Tibial nerve (tissue), 4 donors: ENCODE results near the gene OR4C45. TPM values are rescaled to one million over a fixed set of nuclear protein-coding genes. Genes with fewer than 3 reads are reported as not detected.
"Not testable (repeated sequence)": the region's sequence is repeated elsewhere in the genome, so short reads cannot be mapped to it uniquely, and the experiment has no call there.

Experiments used
- DNase-seq, 2 donors: peaks; one replicate each; pipeline ENCODE4 v3.0.0-alpha.2; 2019; ENCODE audit warnings: low spot score in 2 of 2
- H3K27ac ChIP-seq, 4 donors: fragments of 200-600 bp; sonication (generic) in 3 of 4; one replicate each; pipeline ENCODE4 v1.5.1; 2017 to 2019; ENCODE audit warnings: mild to moderate bottlenecking in 1 of 4
- H3K27me3 ChIP-seq, 2 donors: fragments of 200-600 bp; sonication (generic) in 1 of 2; one replicate each; pipeline versions ENCODE4 v1.5.1 to v1.6.0; 2017 to 2019
- H3K36me3 ChIP-seq, 3 donors: fragments of 200-600 bp; sonication (generic); one replicate each; pipeline ENCODE4 v1.5.1; 2018 to 2019
- H3K4me1 ChIP-seq, 4 donors: fragments of 200-600 bp; sonication (generic) in 3 of 4; one replicate each; pipeline ENCODE4 v1.5.1; 2017 to 2019
- H3K4me3 ChIP-seq, 4 donors: fragments of 200-600 bp; sonication (generic) in 3 of 4; one replicate each; pipeline ENCODE4 v1.5.1; 2017 to 2019; ENCODE audit warnings: mild to moderate bottlenecking in 1 of 4, moderate library complexity in 1 of 4
- H3K9me3 ChIP-seq, 4 donors: fragments of 200-600 bp; sonication (generic) in 3 of 4; one replicate each; pipeline ENCODE4 v1.5.1; 2017 to 2019
- CTCF ChIP-seq, 5 experiments: fragments of 200-600 bp in 3 of 5; fragments of 450-650 bp in 2 of 5; sonication (generic) in 3 of 5; IDR thresholded peaks; one replicate each; pipeline ENCODE4 v1.5.1; 2016 to 2019; ENCODE audit warnings: antibody characterized with exemption in 5 of 5, mild to moderate bottlenecking in 3 of 5, moderate library complexity in 2 of 5
- EP300 ChIP-seq, 2 donors: sonication (generic); formaldehyde crosslinking; IDR thresholded peaks; one replicate each; pipeline ENCODE4 v1.6.1; 2017; ENCODE audit warnings: antibody characterized with exemption in 2 of 2, mild to moderate bottlenecking in 1 of 2
- POLR2A ChIP-seq, 2 donors: fragments of 450-650 bp; IDR thresholded peaks; one replicate each; pipeline ENCODE4 v1.6.1; 2017; ENCODE audit warnings: antibody characterized with exemption in 2 of 2, mild to moderate bottlenecking in 2 of 2, moderate library complexity in 2 of 2
- WGBS, 2 donors: methylation state at CpG; one replicate each; pipeline ENCODE4 v1.1.5; 2018; 5-methylcytosine and 5-hydroxymethylcytosine counted together
- total RNA-seq, 4 donors: library from RNA; depleted of rRNA; stranded (reverse); fragments of >200 nt; gene quantifications; one replicate each; pipeline ENCODE4 v1.1.0, GENCODE V29; 2016

The OR4C45 gene
- total RNA-seq, 4 donors from 2014 or later = not detected

- Histone ChIP-seq H3K4me1 (no peaks in the 10 kb centered on the region), H3K9me3 (peaks cover 0 to 68% (median 0%) of the 10 kb centered on the region in 4 donors), H3K27me3 (no peaks in the 10 kb centered on the region), H3K4me3 (no peak overlapping the region), H3K27ac (no peak overlapping the region), H3K36me3 (no peaks in the 10 kb centered on the region)
- whole genome bisulfite sequencing, 2 donors = 80 to 88% methylated on average over 6 of the region's 6 CpGs
- TF ChIP-seq EP300 (IDR thresholded peaks at IDR 0.05) (no peak), POLR2A (IDR thresholded peaks at IDR 0.05) (no peak), CTCF (IDR thresholded peaks at IDR 0.05) (no peak)
- DNase-seq = no peak
These were observed 41.5 kb downstream of the OR4C45 start for GRCh38 chr11:50074161-50074560.

GRCh38 chr11:50075856-50076255, 43.2 kb downstream of the OR4C45 start:
- no peak for DNase-seq
- H3K36me3 ChIP-seq = no peaks in the 10 kb centered on the region
- H3K4me1 ChIP-seq = no peaks in the 10 kb centered on the region
- TF ChIP-seq CTCF (IDR thresholded peaks at IDR 0.05) (no peak), EP300 (IDR thresholded peaks at IDR 0.05) (no peak), POLR2A (IDR thresholded peaks at IDR 0.05) (no peak)
- no peaks in the 10 kb centered on the region for H3K27me3 ChIP-seq
- H3K9me3 ChIP-seq = peaks cover 0 to 69% (median 0%) of the 10 kb centered on the region in 4 donors
- 74% methylated on average over 4 of the region's 4 CpGs for WGBS, 2 donors
- H3K4me3 ChIP-seq = no peak overlapping the region
- no peak overlapping the region for H3K27ac ChIP-seq

DNA sequence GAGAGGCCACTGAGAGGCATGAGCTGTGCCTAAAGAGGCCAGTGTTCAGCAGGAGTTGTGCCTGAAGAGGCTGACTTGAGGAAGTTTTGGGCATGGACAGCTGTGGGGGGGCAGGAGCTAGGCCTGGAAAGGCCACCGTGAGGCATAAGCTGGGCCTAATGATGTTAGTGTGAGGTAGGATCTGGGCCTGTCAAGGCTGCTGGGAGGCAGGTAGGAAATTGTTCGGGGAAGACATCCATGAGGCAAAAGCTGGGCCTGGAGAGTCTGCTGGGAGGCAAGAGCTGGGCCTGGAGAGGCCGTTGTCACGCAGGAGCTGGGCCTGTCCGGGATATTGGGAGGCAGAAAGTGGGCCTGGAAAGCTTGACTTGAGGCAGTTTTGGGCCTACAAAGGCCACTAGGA, 44.9 kb downstream of the OR4C45 start:
- WGBS, 2 donors = 65 to 88% methylated on average over 5 of the region's 5 CpGs
- H3K27ac ChIP-seq = no peak overlapping the region
- no peaks in the 10 kb centered on the region for H3K27me3 ChIP-seq
- H3K4me3 ChIP-seq = no peak overlapping the region
- TF ChIP-seq EP300 (IDR thresholded peaks at IDR 0.05) (no peak), POLR2A (IDR thresholded peaks at IDR 0.05) (no peak), CTCF (IDR thresholded peaks at IDR 0.05) (no peak)
- peaks cover 0 to 58% (median 0%) of the 10 kb centered on the region in 4 donors for H3K9me3 ChIP-seq
- no peaks in the 10 kb centered on the region for H3K4me1 ChIP-seq
- DNase-seq = no peak
- H3K36me3 ChIP-seq = no peaks in the 10 kb centered on the region

DNA sequence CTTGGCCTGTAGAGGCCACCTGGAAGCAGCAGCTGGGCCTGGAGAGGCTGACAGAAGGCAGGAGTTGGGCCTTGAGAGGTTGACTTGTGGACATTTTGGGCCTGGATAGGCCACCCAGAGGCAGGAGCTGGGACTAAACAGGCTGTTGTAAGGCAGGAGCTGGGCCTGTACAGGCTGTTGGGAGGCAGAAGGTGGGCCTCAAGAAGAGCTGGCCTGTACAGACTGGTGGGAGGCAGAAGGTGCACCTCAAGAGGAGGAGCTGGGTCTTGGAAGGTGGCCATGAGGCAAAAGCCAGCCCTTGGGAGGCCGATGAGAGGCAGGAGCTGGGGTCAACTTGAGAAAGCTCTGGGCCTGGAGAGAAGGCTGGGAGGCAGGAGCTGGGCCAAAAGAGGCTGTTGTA, 45.3 kb downstream of the OR4C45 start:
- TF ChIP-seq EP300 (IDR thresholded peaks at IDR 0.05) (no peak), POLR2A (IDR thresholded peaks at IDR 0.05) (no peak), CTCF (IDR thresholded peaks at IDR 0.05) (no peak)
- no peaks in the 10 kb centered on the region for H3K36me3 ChIP-seq
- no peak overlapping the region for H3K4me3 ChIP-seq
- no peaks in the 10 kb centered on the region for H3K27me3 ChIP-seq
- WGBS, 2 donors = 54 to 88% methylated on average over 1 of the region's 1 CpG
- peaks cover 0 to 53% (median 0%) of the 10 kb centered on the region in 4 donors for H3K9me3 ChIP-seq
- no peak for DNase-seq
- no peak overlapping the region for H3K27ac ChIP-seq
- H3K4me1 ChIP-seq = no peaks in the 10 kb centered on the region

- H3K27me3 ChIP-seq, H3K4me3 ChIP-seq, DNase-seq, H3K36me3 ChIP-seq, H3K4me1 ChIP-seq, H3K27ac ChIP-seq: not testable (repeated sequence)
- peaks cover 0 to 44% (median 0%) of the 10 kb centered on the region in 4 donors for H3K9me3 ChIP-seq
These were observed 46.3 kb downstream of the OR4C45 start for GRCh38 chr11:50078946-50079345.

DNA sequence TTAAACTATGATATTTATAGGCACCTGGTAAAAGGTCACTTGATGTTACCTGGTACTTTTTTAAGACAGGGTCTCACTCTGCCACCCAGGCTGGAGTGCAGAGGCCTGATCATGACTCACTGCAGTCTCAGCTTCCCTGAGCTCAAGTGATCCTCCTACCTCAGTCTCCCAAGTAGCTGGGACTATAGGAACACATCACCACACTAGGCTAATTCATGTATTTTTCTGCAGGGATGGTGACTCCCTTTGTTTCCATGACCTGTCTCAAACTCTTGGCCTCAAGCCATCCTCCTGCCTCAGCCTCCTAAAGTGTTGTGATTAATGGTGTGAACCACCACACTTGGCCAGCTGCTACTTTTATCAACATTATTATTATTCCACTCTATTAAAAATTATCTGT, 47.6 kb downstream of the OR4C45 start:
- H3K27me3 ChIP-seq = no peaks in the 10 kb centered on the region
- H3K4me1 ChIP-seq = no peaks in the 10 kb centered on the region
- peaks cover 0 to 37% (median 0%) of the 10 kb centered on the region in 4 donors for H3K9me3 ChIP-seq
- H3K4me3 ChIP-seq = no peak overlapping the region
- no peak for TF ChIP-seq EP300 (IDR thresholded peaks at IDR 0.05)
- no peak for TF ChIP-seq POLR2A (IDR thresholded peaks at IDR 0.05)
- TF ChIP-seq CTCF (IDR thresholded peaks at IDR 0.05) = no peak
- H3K27ac ChIP-seq = no peak overlapping the region
- no peak for DNase-seq
- no peaks in the 10 kb centered on the region for H3K36me3 ChIP-seq
